HepG2 (cell line): ENCODE results near the gene MAPK8IP3. TPM values are rescaled to one million over a fixed set of nuclear protein-coding genes. Genes with fewer than 3 reads are reported as not detected.

Experiments used
- CHD4 ChIP-seq: fragments of 200-600 bp; sonication (generic); IDR thresholded peaks from 2 replicates; pipeline ENCODE4 v1.7.0; 2017; ENCODE audit warnings: mild to moderate bottlenecking, low read length, borderline replicate concordance
- E2F1 ChIP-seq: sonication (generic); formaldehyde crosslinking; IDR thresholded peaks from 2 replicates; pipeline ENCODE4 v1.5.0; 2020; ENCODE audit warnings: missing genetic modification reagents
- IKZF1 ChIP-seq: fragments of 450-650 bp; IDR thresholded peaks from 2 replicates; pipeline ENCODE4 v1.7.1; 2016
- NFYC ChIP-seq: IDR thresholded peaks from 2 replicates; pipeline ENCODE4 v1.6.1; 2016; ENCODE audit warnings: missing genetic modification reagents, missing compliant biosample characterization
- NPAS2 ChIP-seq: sonication (generic); formaldehyde crosslinking; IDR thresholded peaks from 2 replicates; pipeline ENCODE4 v1.8.0; 2022; ENCODE audit warnings: mild to moderate bottlenecking, missing genetic modification reagents, borderline replicate concordance
- ONECUT2 ChIP-seq: sonication (generic); formaldehyde crosslinking; IDR thresholded peaks from 2 replicates; pipeline ENCODE4 v1.4.0; 2020; ENCODE audit warnings: missing genetic modification reagents
- RAD21 ChIP-seq: fragments of 450-650 bp; formaldehyde crosslinking; IDR thresholded peaks from 2 replicates; pipeline ENCODE4 v1.5.0; 2020; ENCODE audit warnings: mild to moderate bottlenecking
- REL ChIP-seq: sonication (generic); formaldehyde crosslinking; conservative IDR thresholded peaks from 2 replicates; pipeline ENCODE4 v1.8.0; 2022; ENCODE audit warnings: mild to moderate bottlenecking, missing genetic modification reagents, moderate library complexity
- RFXANK ChIP-seq: IDR thresholded peaks from 2 replicates; pipeline ENCODE4 v1.6.1; 2016
- TFDP2 ChIP-seq: sonication (generic); formaldehyde crosslinking; IDR thresholded peaks from 2 replicates; pipeline ENCODE4 v1.4.0; 2020; ENCODE audit warnings: missing genetic modification reagents
- TP53 ChIP-seq: sonication (generic); formaldehyde crosslinking; conservative IDR thresholded peaks from 2 replicates; pipeline ENCODE4 v1.4.0; 2020; ENCODE audit warnings: missing genetic modification reagents
- ZKSCAN8 ChIP-seq: IDR thresholded peaks from 2 replicates; pipeline ENCODE4 v1.6.1; 2016; ENCODE audit warnings: borderline replicate concordance, missing genetic modification reagents, missing compliant biosample characterization
- ZNF205 ChIP-seq: IDR thresholded peaks from 2 replicates; pipeline ENCODE4 v1.6.1; 2018; ENCODE audit warnings: missing biosample characterization, missing genetic modification reagents
- ZNF451 ChIP-seq: sonication (generic); formaldehyde crosslinking; IDR thresholded peaks from 2 replicates; pipeline ENCODE4 v1.5.0; 2020; ENCODE audit warnings: mild to moderate bottlenecking, missing genetic modification reagents
- ZNF589 ChIP-seq: sonication (generic); formaldehyde crosslinking; conservative IDR thresholded peaks from 2 replicates; pipeline ENCODE4 v1.8.0; 2022; ENCODE audit warnings: mild to moderate bottlenecking, moderate library complexity, missing genetic modification reagents
- ZNF709 ChIP-seq: sonication (generic); formaldehyde crosslinking; IDR thresholded peaks from 2 replicates; pipeline ENCODE4 v1.5.0; 2020; ENCODE audit warnings: mild to moderate bottlenecking, missing genetic modification reagents
- ZNF746 ChIP-seq: sonication (generic); formaldehyde crosslinking; IDR thresholded peaks from 2 replicates; pipeline ENCODE4 v1.8.0; 2022; ENCODE audit warnings: mild to moderate bottlenecking, missing genetic modification reagents
- polyA plus RNA-seq, 8 experiments: library from polyadenylated mRNA; depleted of rRNA in 3 of 8; stranded (reverse) in 7 of 8; unstranded in 1 of 8; fragments of >200 nt; fragmentation: Illumina TruSeq in 4 of 8; extraction: Trizol in 4 of 8; gene quantifications; 2 replicates each; pipeline versions ENCODE4 v1.2.1 to v1.2.3, GENCODE V29; 2011 to 2016; ENCODE audit warnings: low read depth in 4 of 8, missing spikeins in 1 of 8, mixed read lengths in 1 of 8; ENCODE audit not compliant: insufficient read depth in 1 of 8
- total RNA-seq, 5 experiments: library from RNA; depleted of rRNA; stranded (reverse); fragments of >200 nt; fragmentation: Illumina TruSeq; extraction: Trizol; gene quantifications; 2 replicates each; pipeline ENCODE4 v1.2.3, GENCODE V29; 2016; ENCODE audit warnings: low read depth in 1 of 5
- TF ChIP-seq, protein P1 (sequence below): sonication (generic); formaldehyde crosslinking; IDR thresholded peaks from 2 replicates; pipeline ENCODE4 v1.5.0; 2020; ENCODE audit warnings: mild to moderate bottlenecking, missing genetic modification reagents
- TF ChIP-seq, protein P2 (sequence below): IDR thresholded peaks from 2 replicates; pipeline ENCODE4 v1.6.1; 2012; ENCODE audit warnings: inconsistent platforms
- TF ChIP-seq, protein P3 (sequence below): IDR thresholded peaks from 2 replicates; pipeline ENCODE4 v1.6.1; 2016; ENCODE audit warnings: mild to moderate bottlenecking
- TF ChIP-seq, protein P4 (sequence below): sonication (generic); formaldehyde crosslinking; IDR thresholded peaks from 2 replicates; pipeline ENCODE4 v1.9.0; 2022; ENCODE audit warnings: low read depth, missing genetic modification reagents

Gene MAPK8IP3
- total and polyA plus RNA-seq, 2 of the 13 experiments (the other 11 are each of a cell fraction or from before 2014, with no cell fraction given) = 25.1 to 41.7 TPM

- TF ChIP-seq NPAS2 (CRISPR knock-in tag) (peak; percentile 72; the same call in 1 of the 2 replicates), ZKSCAN8 (peak; percentile 90; the same call in 1 of the 2 replicates), CHD4 (no peak), TFDP2 (peak; percentile 81; the same call in 1 of the 2 replicates), IKZF1 (no peak), ZNF451 (CRISPR knock-in tag) (peak; percentile 49; the same call in 1 of the 2 replicates), NFYC (peak; percentile 48), RAD21 (CRISPR knock-in tag) (peak; percentile 87), ONECUT2 (CRISPR knock-in tag) (no peak), ZNF709 (CRISPR knock-in tag) (peak; percentile 63; the same call in 1 of the 2 replicates), RFXANK (CRISPR knock-in tag) (0 out of 2 replicates have a peak, but pooled peaks have one; percentile 22), TP53 (CRISPR knock-in tag) (peak; percentile 93), E2F1 (peak; percentile 85), ZNF205 (CRISPR knock-in tag) (peak; percentile 87), ZNF746 (CRISPR knock-in tag) (peak; percentile 71; the same call in 1 of the 2 replicates), ZNF589 (CRISPR knock-in tag) (0 out of 2 replicates have a peak, but pooled peaks have one; percentile 93), REL (0 out of 2 replicates have a peak, but pooled peaks have one; percentile 44)
- TF ChIP-seq, protein P1, sequence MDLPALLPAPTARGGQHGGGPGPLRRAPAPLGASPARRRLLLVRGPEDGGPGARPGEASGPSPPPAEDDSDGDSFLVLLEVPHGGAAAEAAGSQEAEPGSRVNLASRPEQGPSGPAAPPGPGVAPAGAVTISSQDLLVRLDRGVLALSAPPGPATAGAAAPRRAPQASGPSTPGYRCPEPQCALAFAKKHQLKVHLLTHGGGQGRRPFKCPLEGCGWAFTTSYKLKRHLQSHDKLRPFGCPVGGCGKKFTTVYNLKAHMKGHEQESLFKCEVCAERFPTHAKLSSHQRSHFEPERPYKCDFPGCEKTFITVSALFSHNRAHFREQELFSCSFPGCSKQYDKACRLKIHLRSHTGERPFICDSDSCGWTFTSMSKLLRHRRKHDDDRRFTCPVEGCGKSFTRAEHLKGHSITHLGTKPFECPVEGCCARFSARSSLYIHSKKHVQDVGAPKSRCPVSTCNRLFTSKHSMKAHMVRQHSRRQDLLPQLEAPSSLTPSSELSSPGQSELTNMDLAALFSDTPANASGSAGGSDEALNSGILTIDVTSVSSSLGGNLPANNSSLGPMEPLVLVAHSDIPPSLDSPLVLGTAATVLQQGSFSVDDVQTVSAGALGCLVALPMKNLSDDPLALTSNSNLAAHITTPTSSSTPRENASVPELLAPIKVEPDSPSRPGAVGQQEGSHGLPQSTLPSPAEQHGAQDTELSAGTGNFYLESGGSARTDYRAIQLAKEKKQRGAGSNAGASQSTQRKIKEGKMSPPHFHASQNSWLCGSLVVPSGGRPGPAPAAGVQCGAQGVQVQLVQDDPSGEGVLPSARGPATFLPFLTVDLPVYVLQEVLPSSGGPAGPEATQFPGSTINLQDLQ (CRISPR knock-in tag) = peak; percentile 85; the same call in 1 of the 2 replicates
- TF ChIP-seq, protein P2, sequence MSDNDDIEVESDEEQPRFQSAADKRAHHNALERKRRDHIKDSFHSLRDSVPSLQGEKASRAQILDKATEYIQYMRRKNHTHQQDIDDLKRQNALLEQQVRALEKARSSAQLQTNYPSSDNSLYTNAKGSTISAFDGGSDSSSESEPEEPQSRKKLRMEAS = peak; percentile 91
- TF ChIP-seq, protein P3, sequence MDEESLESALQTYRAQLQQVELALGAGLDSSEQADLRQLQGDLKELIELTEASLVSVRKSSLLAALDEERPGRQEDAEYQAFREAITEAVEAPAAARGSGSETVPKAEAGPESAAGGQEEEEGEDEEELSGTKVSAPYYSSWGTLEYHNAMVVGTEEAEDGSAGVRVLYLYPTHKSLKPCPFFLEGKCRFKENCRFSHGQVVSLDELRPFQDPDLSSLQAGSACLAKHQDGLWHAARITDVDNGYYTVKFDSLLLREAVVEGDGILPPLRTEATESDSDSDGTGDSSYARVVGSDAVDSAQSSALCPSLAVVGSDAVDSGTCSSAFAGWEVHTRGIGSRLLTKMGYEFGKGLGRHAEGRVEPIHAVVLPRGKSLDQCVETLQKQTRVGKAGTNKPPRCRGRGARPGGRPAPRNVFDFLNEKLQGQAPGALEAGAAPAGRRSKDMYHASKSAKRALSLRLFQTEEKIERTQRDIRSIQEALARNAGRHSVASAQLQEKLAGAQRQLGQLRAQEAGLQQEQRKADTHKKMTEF (CRISPR knock-in tag) = peak; percentile 97
- TF ChIP-seq, protein P4, sequence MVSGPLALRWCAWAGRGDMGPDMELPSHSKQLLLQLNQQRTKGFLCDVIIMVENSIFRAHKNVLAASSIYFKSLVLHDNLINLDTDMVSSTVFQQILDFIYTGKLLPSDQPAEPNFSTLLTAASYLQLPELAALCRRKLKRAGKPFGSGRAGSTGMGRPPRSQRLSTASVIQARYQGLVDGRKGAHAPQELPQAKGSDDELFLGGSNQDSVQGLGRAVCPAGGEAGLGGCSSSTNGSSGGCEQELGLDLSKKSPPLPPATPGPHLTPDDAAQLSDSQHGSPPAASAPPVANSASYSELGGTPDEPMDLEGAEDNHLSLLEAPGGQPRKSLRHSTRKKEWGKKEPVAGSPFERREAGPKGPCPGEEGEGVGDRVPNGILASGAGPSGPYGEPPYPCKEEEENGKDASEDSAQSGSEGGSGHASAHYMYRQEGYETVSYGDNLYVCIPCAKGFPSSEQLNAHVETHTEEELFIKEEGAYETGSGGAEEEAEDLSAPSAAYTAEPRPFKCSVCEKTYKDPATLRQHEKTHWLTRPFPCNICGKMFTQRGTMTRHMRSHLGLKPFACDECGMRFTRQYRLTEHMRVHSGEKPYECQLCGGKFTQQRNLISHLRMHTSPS (CRISPR knock-in tag) = no peak
Observed at GRCh38 chr16:1772908-1773702, 67.1 kb downstream of the MAPK8IP3 start, which contains the start of gene MRPS34 (continued).
